H1 (cell line): ENCODE results near the gene PRRX1. TPM values are rescaled to one million over a fixed set of nuclear protein-coding genes. Genes with fewer than 3 reads are reported as not detected.

Experiments used
- CTCF ChIA-PET: fragments of 300-600 bp; sonication (Branson Sonifier 250); formaldehyde crosslinking; loops from one replicate; lab custom pipeline; 2021; ENCODE audit not compliant: partially characterized antibody; lab: Charles Lee
- POLR2A ChIA-PET: fragments of 300-600 bp; sonication (Branson Sonifier 250); formaldehyde crosslinking; loops from one replicate; lab custom pipeline; 2021; ENCODE audit warnings: inconsistent platforms; ENCODE audit not compliant: partially characterized antibody; lab: Charles Lee
- DNase-seq, 2 experiments: peaks; one replicate each; pipeline versions ENCODE4 v3.0.0 to v3.0.0-alpha.2; 2010 to 2022; ENCODE audit warnings: low spot score in 2 of 2, low read depth in 1 of 2, mixed read lengths in 1 of 2
- FAIRE-seq: peaks from 2 replicates; lab custom pipeline; 2011; peaks lifted over from hg19 to GRCh38; lab: Jason Lieb, UNC
- H2AFZ ChIP-seq: 2 replicates; pipeline ENCODE4 v1.8.1; 2012; ENCODE audit warnings: low read length, inconsistent platforms
- H2AK5ac ChIP-seq: 2 replicates; pipeline ENCODE4 v1.6.1; 2013; ENCODE audit warnings: low read depth, low read length
- H2BK120ac ChIP-seq: replicated peaks from 2 replicates; pipeline ENCODE3; 2013; ENCODE audit warnings: low read depth, low read length, inconsistent platforms
- H2BK12ac ChIP-seq: 2 replicates; pipeline ENCODE4 v1.6.1; 2013; ENCODE audit warnings: low read depth, low read length
- H2BK15ac ChIP-seq: 2 replicates; pipeline ENCODE4 v1.6.1; 2013; ENCODE audit warnings: low read length
- H2BK20ac ChIP-seq: 2 replicates; pipeline ENCODE4 v1.6.1; 2013; ENCODE audit warnings: low read length
- H2BK5ac ChIP-seq: 2 replicates; pipeline ENCODE4 v1.6.1; 2013; ENCODE audit warnings: low read depth, low read length
- H3K14ac ChIP-seq: 2 replicates; pipeline ENCODE4 v1.6.1; 2013; ENCODE audit warnings: inconsistent platforms; ENCODE audit not compliant: insufficient read length
- H3K18ac ChIP-seq: 2 replicates; pipeline ENCODE4 v1.6.1; 2013; ENCODE audit warnings: low read length; ENCODE audit errors: extremely low read depth
- H3K23ac ChIP-seq: 2 replicates; pipeline ENCODE4 v1.6.1; 2013; ENCODE audit warnings: inconsistent platforms; ENCODE audit not compliant: insufficient read length
- H3K23me2 ChIP-seq: 2 replicates; pipeline ENCODE4 v1.6.1; 2013; ENCODE audit warnings: low read depth, low read length
- H3K27ac ChIP-seq: 2 replicates; pipeline ENCODE4 v1.6.1; 2011; ENCODE audit warnings: low read depth, low read length, inconsistent platforms
- H3K27me3 ChIP-seq, 4 experiments: replicated peaks in 1 of 4; 1 replicate in 1 of 4; 2 replicates in 3 of 4; pipeline versions ENCODE4 v1.6.1 to v1.8.1; 2011 to 2013; ENCODE audit warnings: low read length in 3 of 4, mild to moderate bottlenecking in 3 of 4, inconsistent platforms in 2 of 4, mixed read lengths in 2 of 4, moderate library complexity in 1 of 4; ENCODE audit not compliant: control insufficient read depth in 3 of 4, insufficient read depth in 3 of 4; ENCODE audit errors: extremely low read depth in 1 of 4
- H3K36me3 ChIP-seq, 4 experiments: 2 replicates each; pipeline versions ENCODE4 v1.6.1 to v1.8.1; 2011 to 2013; ENCODE audit warnings: mild to moderate bottlenecking in 4 of 4, low read length in 3 of 4, moderate library complexity in 2 of 4, control low read depth in 1 of 4, inconsistent platforms in 1 of 4; ENCODE audit not compliant: insufficient read depth in 4 of 4, control insufficient read depth in 2 of 4
- H3K4ac ChIP-seq: replicated peaks from 2 replicates; pipeline ENCODE3; 2013; ENCODE audit warnings: low read length, low read depth, mixed read lengths, inconsistent platforms; ENCODE audit not compliant: insufficient read length
- H3K4me1 ChIP-seq, 4 experiments: replicated peaks in 1 of 4; 1 replicate in 1 of 4; 2 replicates in 3 of 4; pipeline versions ENCODE4 v1.6.1 to v1.8.1; 2011 to 2013; ENCODE audit warnings: low read length in 3 of 4, inconsistent platforms in 2 of 4, mixed read lengths in 1 of 4; ENCODE audit not compliant: insufficient read depth in 4 of 4, control insufficient read depth in 3 of 4
- H3K4me2 ChIP-seq, 2 experiments: 2 replicates each; pipeline versions ENCODE4 v1.6.1 to v1.8.1; 2011 to 2013; ENCODE audit warnings: low read depth in 2 of 2, low read length in 2 of 2, control low read depth in 1 of 2, inconsistent platforms in 1 of 2, mild to moderate bottlenecking in 1 of 2; ENCODE audit not compliant: insufficient read depth in 1 of 2
- H3K4me3 ChIP-seq, 4 experiments: fragments of 200-600, 300-600 bp in 1 of 4; sonication (generic), shearing (Covaris generic), sonication (Bioruptor Twin) in 1 of 4; 2 replicates each; pipeline versions ENCODE4 v1.5.1 to v1.8.1; 2011 to 2016; ENCODE audit warnings: low read length in 4 of 4, low read depth in 3 of 4, control low read depth in 2 of 4, inconsistent platforms in 2 of 4, mild to moderate bottlenecking in 2 of 4, mixed read lengths in 1 of 4, moderate library complexity in 1 of 4; ENCODE audit not compliant: insufficient read depth in 2 of 4; ENCODE audit errors: extremely low read depth in 1 of 4
- H3K56ac ChIP-seq: replicated peaks from 2 replicates; pipeline ENCODE3; 2013; ENCODE audit warnings: low read depth, mild to moderate bottlenecking, mixed read lengths, low read length, inconsistent platforms; ENCODE audit not compliant: insufficient read length
- H3K79me1 ChIP-seq: 2 replicates; pipeline ENCODE4 v1.6.1; 2013; ENCODE audit warnings: low read depth, low read length, control low read depth
- H3K79me2 ChIP-seq, 2 experiments: 2 replicates each; pipeline versions ENCODE4 v1.6.1 to v1.8.1; 2012 to 2013; ENCODE audit warnings: low read length in 2 of 2, mild to moderate bottlenecking in 2 of 2, inconsistent platforms in 1 of 2; ENCODE audit not compliant: insufficient read depth in 2 of 2, control insufficient read depth in 1 of 2
- H3K9ac ChIP-seq, 4 experiments: replicated peaks in 1 of 4; 1 replicate in 1 of 4; 2 replicates in 3 of 4; pipeline versions ENCODE4 v1.6.1 to v1.8.1; 2011 to 2013; ENCODE audit warnings: low read depth in 3 of 4, low read length in 3 of 4, control low read depth in 2 of 4, mild to moderate bottlenecking in 2 of 4, moderate library complexity in 2 of 4, inconsistent platforms in 1 of 4; ENCODE audit errors: extremely low read depth in 1 of 4
- H3K9me3 ChIP-seq, 2 experiments: 2 replicates each; pipeline versions ENCODE4 v1.6.1 to v1.8.1; 2012 to 2013; ENCODE audit warnings: mild to moderate bottlenecking in 2 of 2, moderate library complexity in 2 of 2, control low read depth in 1 of 2, inconsistent platforms in 1 of 2, low read depth in 1 of 2, low read length in 1 of 2, mixed read lengths in 1 of 2; ENCODE audit not compliant: insufficient read depth in 2 of 2
- H4K20me1 ChIP-seq, 2 experiments: replicated peaks in 1 of 2; 2 replicates each; pipeline versions ENCODE3 to v1.8.1; 2011 to 2013; ENCODE audit warnings: inconsistent platforms in 2 of 2, low read length in 2 of 2, mild to moderate bottlenecking in 1 of 2; ENCODE audit not compliant: insufficient read depth in 2 of 2, control insufficient read depth in 1 of 2
- H4K5ac ChIP-seq: 2 replicates; pipeline ENCODE4 v1.6.1; 2013; ENCODE audit warnings: low read length, low read depth, mixed read lengths, inconsistent platforms; ENCODE audit not compliant: insufficient read length
- H4K8ac ChIP-seq: 2 replicates; pipeline ENCODE4 v1.8.0; 2013; ENCODE audit warnings: mild to moderate bottlenecking, moderate library complexity, low read length, inconsistent platforms; ENCODE audit not compliant: insufficient read depth; ENCODE audit errors: extremely low read depth
- H4K91ac ChIP-seq: replicated peaks from 2 replicates; pipeline ENCODE3; 2013; ENCODE audit warnings: low read length, mixed read lengths, inconsistent platforms; ENCODE audit not compliant: insufficient read length
- CTBP2 ChIP-seq: IDR thresholded peaks from 2 replicates; pipeline ENCODE4 v1.7.0; 2011; ENCODE audit warnings: borderline replicate concordance, mild to moderate bottlenecking, moderate library complexity, mixed read lengths, low read length; ENCODE audit not compliant: insufficient read depth, insufficient read length
- EGR1 ChIP-seq: IDR thresholded peaks from 2 replicates; pipeline ENCODE4 v1.6.1; 2011; ENCODE audit warnings: low read depth, low read length, borderline replicate concordance
- EZH2 ChIP-seq: fragments of 200-600 bp; sonication (generic); IDR thresholded peaks from 2 replicates; pipeline ENCODE4 v1.7.1; 2012; ENCODE audit warnings: low read depth, mild to moderate bottlenecking, moderate library complexity, low read length, inconsistent platforms; ENCODE audit not compliant: severe bottlenecking
- FOSL1 ChIP-seq: IDR thresholded peaks from 2 replicates; pipeline ENCODE4 v1.6.1; 2011; ENCODE audit warnings: mild to moderate bottlenecking, low read depth, low read length, moderate library complexity; ENCODE audit not compliant: insufficient read depth
- KDM5A ChIP-seq: fragments of 200-600 bp; IDR thresholded peaks from 2 replicates; pipeline ENCODE4 v1.7.1; 2012; ENCODE audit warnings: mild to moderate bottlenecking, low read length, inconsistent platforms, mixed read lengths
- RAD21 ChIP-seq, 2 experiments: IDR thresholded peaks in 1 of 2; conservative IDR thresholded peaks in 1 of 2; 2 replicates each; pipeline ENCODE4 v1.6.1; 2011; ENCODE audit warnings: low read depth in 2 of 2, low read length in 2 of 2, improper control_type of control experiment in 1 of 2, inconsistent platforms in 1 of 2, mild to moderate bottlenecking in 1 of 2, moderate library complexity in 1 of 2
- RNF2 ChIP-seq: fragments of 200-900, 300-1000 bp; sonication (generic); IDR thresholded peaks from 2 replicates; pipeline ENCODE4 v1.7.1; 2016; ENCODE audit warnings: borderline replicate concordance, low read depth, mild to moderate bottlenecking, antibody characterized with exemption, low read length; ENCODE audit not compliant: poor library complexity, severe bottlenecking; ENCODE audit errors: missing control alignments
- RXRA ChIP-seq: IDR thresholded peaks from 2 replicates; pipeline ENCODE4 v1.6.1; 2011; ENCODE audit warnings: low read depth, mild to moderate bottlenecking, low read length, moderate library complexity; ENCODE audit not compliant: insufficient read depth
- SIX5 ChIP-seq: IDR thresholded peaks from 2 replicates; pipeline ENCODE4 v1.6.1; 2011; ENCODE audit warnings: mild to moderate bottlenecking, low read depth, low read length
- SP2 ChIP-seq: IDR thresholded peaks from 2 replicates; pipeline ENCODE4 v1.6.1; 2012; ENCODE audit warnings: mild to moderate bottlenecking, low read length, inconsistent platforms
- USF2 ChIP-seq: IDR thresholded peaks from 2 replicates; pipeline ENCODE4 v1.6.1; 2011; ENCODE audit warnings: low read length, improper control_type of control experiment
- YY1 ChIP-seq: IDR thresholded peaks from 2 replicates; pipeline ENCODE4 v1.6.1; 2011; ENCODE audit warnings: low read depth, mild to moderate bottlenecking, low read length
- WGBS, 2 experiments: shearing (Covaris generic) in 1 of 2; methylation state at CpG; one replicate each; pipeline versions ENCODE4 v1.1.6 to v1.1.7; 2013 to 2015; ENCODE audit warnings: low lambda C conversion rate in 2 of 2, mixed read lengths in 2 of 2, inconsistent platforms in 1 of 2, low coverage in 1 of 2, missing lambda C conversion rate in 1 of 2; ENCODE audit not compliant: insufficient replicate concordance in 2 of 2, insufficient coverage in 1 of 2, insufficient read length in 1 of 2; ENCODE audit errors: extremely low coverage in 1 of 2, missing lambda C conversion rate in 1 of 2; 5-methylcytosine and 5-hydroxymethylcytosine counted together
- polyA plus RNA-seq, 7 experiments: library from polyadenylated mRNA; depleted of rRNA in 3 of 7; stranded (reverse) in 5 of 7; unstranded in 2 of 7; fragments of >200 nt in 5 of 7; fragments of 200-250 nt in 2 of 7; gene quantifications; 1 replicate in 5 of 7; 2 replicates in 1 of 7; 4 replicates in 1 of 7; pipeline versions ENCODE4 v1.2.1 to v1.2.3, GENCODE V29; 2011 to 2013; ENCODE audit warnings: missing spikeins in 2 of 7, mixed read lengths in 2 of 7
- total RNA-seq: library from RNA; stranded (reverse); fragmentation: NEBNext Ultra II Directional; extraction: Animal tissue kit (Norgen Biotek cat#: 25700); gene quantifications from 2 replicates; pipeline ENCODE4 v1.2.1, GENCODE V29; 2021

Gene PRRX1
- total and polyA plus RNA-seq, 2 of the 8 experiments (the other 6 are each of a cell fraction or from before 2014, with no cell fraction given): not detected

DNA sequence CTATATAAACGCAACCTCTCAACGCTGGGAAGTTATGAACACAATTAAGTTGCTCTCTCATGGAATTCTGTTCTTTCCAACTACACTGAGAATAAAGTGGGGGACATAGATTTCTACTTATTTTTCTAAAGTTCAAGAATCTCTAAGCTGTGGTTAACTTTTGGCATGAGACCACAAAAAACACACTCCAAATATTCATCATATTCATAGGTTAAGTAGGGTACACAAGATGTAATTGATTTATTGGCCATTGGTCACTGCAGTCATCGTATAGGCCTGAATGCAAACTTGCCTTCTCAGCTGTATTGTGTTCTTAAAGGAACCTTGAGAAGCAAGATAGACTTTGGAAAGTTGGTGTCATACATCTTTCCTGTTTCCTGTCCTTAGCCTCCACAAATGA, 40.3 kb downstream of the PRRX1 start:
- Histone ChIP-seq H3K14ac (no peak overlapping the region), H3K9me3 (no peaks in the 10 kb centered on the region), H3K4me2 (no peak overlapping the region), H3K27ac (no peak overlapping the region), H3K27me3 (no peaks in the 10 kb centered on the region), H2AK5ac (no peak overlapping the region), H2BK5ac (no peak overlapping the region), H4K20me1 (no peaks in the 10 kb centered on the region), H2AFZ (no peak overlapping the region), H4K8ac (no peak overlapping the region), H4K5ac (no peak overlapping the region), H2BK20ac (no peak overlapping the region), H3K36me3 (no peaks in the 10 kb centered on the region), H2BK12ac (no peak overlapping the region), H3K9ac (no peak overlapping the region), H3K56ac (no peak overlapping the region), H3K4me3 (no peak overlapping the region), H3K79me2 (no peaks in the 10 kb centered on the region), H3K18ac (no peak overlapping the region), H3K23ac (no peak overlapping the region), H2BK120ac (no peak overlapping the region), H3K4me1 (no peaks in the 10 kb centered on the region), H2BK15ac (no peak overlapping the region), H4K91ac (no peak overlapping the region), H3K79me1 (no peaks in the 10 kb centered on the region), H3K4ac (no peak overlapping the region), H3K23me2 (no peaks in the 10 kb centered on the region)
- DNase-seq (no peak), FAIRE-seq (no peak)
- 97% methylated on average over 3 of the region's 3 CpGs; no CpG with 5 or more reads in 1 of the 2 experiments for WGBS, 2 experiments
- POLR2A ChIA-PET: no interaction called here
- CTCF ChIA-PET: interaction anchor here (1.7 kb wide), 1 partner anchor 226 kb away, joined by 3 read pairs; no protein-coding TSS in a partner anchor
- no peak for TF ChIP-seq KDM5A
- no peak for TF ChIP-seq SIX5
- TF ChIP-seq RXRA: no peak
- TF ChIP-seq YY1: no peak
- TF ChIP-seq SP2: no peak
- no peak for TF ChIP-seq FOSL1
- no peak for TF ChIP-seq RNF2
- TF ChIP-seq USF2: no peak
- TF ChIP-seq RAD21 (IDR thresholded peaks at IDR 0.05 in 1 of 2, conservative IDR thresholded peaks at IDR 0.05 in 1 of 2; ENCODE audit: low read depth in 2 of 2, low read length in 2 of 2): no peak
- TF ChIP-seq EGR1: no peak
- no peak for TF ChIP-seq EZH2
- TF ChIP-seq CTBP2: no peak
